HL-60 (cell line): ENCODE data around the gene PAX1.

Experiments used
- POLR2AphosphoS5 ChIP-seq: IDR thresholded peaks from 2 replicates; pipeline ENCODE4 v1.6.1; 2012; ENCODE audit warnings: low read depth
- SPI1 ChIP-seq: IDR thresholded peaks from 2 replicates; pipeline ENCODE4 v1.6.1; 2012; ENCODE audit warnings: low read depth, mild to moderate bottlenecking, borderline replicate concordance
- TF ChIP-seq, protein P1 (sequence below): IDR thresholded peaks from 2 replicates; pipeline ENCODE4 v1.6.1; 2012; ENCODE audit warnings: low read depth; ENCODE audit not compliant: insufficient replicate concordance
- TF ChIP-seq, protein P2 (sequence below): IDR thresholded peaks from one replicate; pipeline ENCODE4 v1.5.1; 2011; ENCODE audit warnings: low read length, control low read depth, inconsistent platforms; ENCODE audit not compliant: insufficient read depth

DNA sequence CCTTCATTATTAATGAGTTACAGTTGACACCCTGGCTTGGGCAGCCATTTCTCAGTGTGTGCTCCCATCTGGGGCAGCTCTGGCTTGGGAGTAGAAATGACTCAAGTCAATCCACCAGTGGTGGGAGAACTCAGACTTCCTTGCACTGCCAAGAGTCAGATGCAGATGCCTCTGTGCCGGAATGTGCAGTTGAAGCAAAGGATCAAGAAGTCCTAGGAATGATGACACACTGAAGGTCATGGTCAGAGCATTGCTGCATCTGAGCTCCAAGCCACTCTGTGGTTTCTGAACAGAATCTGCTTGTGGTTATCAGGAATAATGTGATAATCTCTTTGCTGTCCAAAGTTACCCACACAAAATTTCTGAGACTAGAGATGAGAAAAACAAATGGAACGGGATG lies 19.5 kb upstream of the PAX1 start:
- TF ChIP-seq SPI1: no peak
- TF ChIP-seq, protein P1, sequence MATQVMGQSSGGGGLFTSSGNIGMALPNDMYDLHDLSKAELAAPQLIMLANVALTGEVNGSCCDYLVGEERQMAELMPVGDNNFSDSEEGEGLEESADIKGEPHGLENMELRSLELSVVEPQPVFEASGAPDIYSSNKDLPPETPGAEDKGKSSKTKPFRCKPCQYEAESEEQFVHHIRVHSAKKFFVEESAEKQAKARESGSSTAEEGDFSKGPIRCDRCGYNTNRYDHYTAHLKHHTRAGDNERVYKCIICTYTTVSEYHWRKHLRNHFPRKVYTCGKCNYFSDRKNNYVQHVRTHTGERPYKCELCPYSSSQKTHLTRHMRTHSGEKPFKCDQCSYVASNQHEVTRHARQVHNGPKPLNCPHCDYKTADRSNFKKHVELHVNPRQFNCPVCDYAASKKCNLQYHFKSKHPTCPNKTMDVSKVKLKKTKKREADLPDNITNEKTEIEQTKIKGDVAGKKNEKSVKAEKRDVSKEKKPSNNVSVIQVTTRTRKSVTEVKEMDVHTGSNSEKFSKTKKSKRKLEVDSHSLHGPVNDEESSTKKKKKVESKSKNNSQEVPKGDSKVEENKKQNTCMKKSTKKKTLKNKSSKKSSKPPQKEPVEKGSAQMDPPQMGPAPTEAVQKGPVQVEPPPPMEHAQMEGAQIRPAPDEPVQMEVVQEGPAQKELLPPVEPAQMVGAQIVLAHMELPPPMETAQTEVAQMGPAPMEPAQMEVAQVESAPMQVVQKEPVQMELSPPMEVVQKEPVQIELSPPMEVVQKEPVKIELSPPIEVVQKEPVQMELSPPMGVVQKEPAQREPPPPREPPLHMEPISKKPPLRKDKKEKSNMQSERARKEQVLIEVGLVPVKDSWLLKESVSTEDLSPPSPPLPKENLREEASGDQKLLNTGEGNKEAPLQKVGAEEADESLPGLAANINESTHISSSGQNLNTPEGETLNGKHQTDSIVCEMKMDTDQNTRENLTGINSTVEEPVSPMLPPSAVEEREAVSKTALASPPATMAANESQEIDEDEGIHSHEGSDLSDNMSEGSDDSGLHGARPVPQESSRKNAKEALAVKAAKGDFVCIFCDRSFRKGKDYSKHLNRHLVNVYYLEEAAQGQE: no peak
- TF ChIP-seq, protein P2, sequence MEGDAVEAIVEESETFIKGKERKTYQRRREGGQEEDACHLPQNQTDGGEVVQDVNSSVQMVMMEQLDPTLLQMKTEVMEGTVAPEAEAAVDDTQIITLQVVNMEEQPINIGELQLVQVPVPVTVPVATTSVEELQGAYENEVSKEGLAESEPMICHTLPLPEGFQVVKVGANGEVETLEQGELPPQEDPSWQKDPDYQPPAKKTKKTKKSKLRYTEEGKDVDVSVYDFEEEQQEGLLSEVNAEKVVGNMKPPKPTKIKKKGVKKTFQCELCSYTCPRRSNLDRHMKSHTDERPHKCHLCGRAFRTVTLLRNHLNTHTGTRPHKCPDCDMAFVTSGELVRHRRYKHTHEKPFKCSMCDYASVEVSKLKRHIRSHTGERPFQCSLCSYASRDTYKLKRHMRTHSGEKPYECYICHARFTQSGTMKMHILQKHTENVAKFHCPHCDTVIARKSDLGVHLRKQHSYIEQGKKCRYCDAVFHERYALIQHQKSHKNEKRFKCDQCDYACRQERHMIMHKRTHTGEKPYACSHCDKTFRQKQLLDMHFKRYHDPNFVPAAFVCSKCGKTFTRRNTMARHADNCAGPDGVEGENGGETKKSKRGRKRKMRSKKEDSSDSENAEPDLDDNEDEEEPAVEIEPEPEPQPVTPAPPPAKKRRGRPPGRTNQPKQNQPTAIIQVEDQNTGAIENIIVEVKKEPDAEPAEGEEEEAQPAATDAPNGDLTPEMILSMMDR: no peak
- no peak for TF ChIP-seq POLR2AphosphoS5
